GM12878 (cell line): Measurements from ENCODE around the gene MAPKAPK2. TPM values are rescaled to one million over a fixed set of nuclear protein-coding genes. Genes with fewer than 3 reads are reported as not detected.

Experiments used
- ATAC-seq: fragments of 200-7000 bp; cut with Tn5 transposase; 3 replicates; pipeline ENCODE4 v1.9.1; 2020; ENCODE audit warnings: mild to moderate bottlenecking, moderate library complexity
- BruUV-seq: library from RNA; stranded (reverse); fragments of 400-500 nt; replicated peaks from 2 replicates; lab custom pipeline; 2021; lab: Mats Ljungman, UMichigan
- CTCF ChIA-PET: fragments of 300-600 bp; sonication (Branson Sonifier 250); formaldehyde crosslinking; extraction: SDS; loops from one replicate; lab custom pipeline; 2021; ENCODE audit warnings: inconsistent platforms; lab: Yijun Ruan, JAX
- POLR2A ChIA-PET: fragments of 350-600 bp; formaldehyde crosslinking; extraction: SDS; loops from one replicate; lab custom pipeline; 2021; ENCODE audit warnings: inconsistent platforms; lab: Charles Lee
- RAD21 ChIA-PET: fragments of 300-600 bp; sonication (Branson Sonifier 250); formaldehyde crosslinking; loops from one replicate; lab custom pipeline; 2023; ENCODE audit warnings: antibody characterized with exemption; ENCODE audit not compliant: unreplicated experiment; lab: Charles Lee
- SMC1A ChIA-PET: fragments of 300-600 bp; sonication (Branson Sonifier 250); formaldehyde crosslinking; loops from one replicate; lab custom pipeline; 2023; ENCODE audit not compliant: unreplicated experiment, uncharacterized antibody; lab: Charles Lee
- DNase-seq: peaks from one replicate; pipeline ENCODE4 v3.0.0-alpha.2; 2011; ENCODE audit warnings: low read depth, low spot score
- FAIRE-seq: peaks from 3 replicates; lab custom pipeline; 2011; peaks lifted over from hg19 to GRCh38; lab: Jason Lieb, UNC
- H2AFZ ChIP-seq: 2 replicates; pipeline ENCODE4 v1.6.0; 2011; ENCODE audit warnings: low read depth, low read length, control low read depth; ENCODE audit not compliant: control insufficient read depth
- H3K27ac ChIP-seq: 2 replicates; pipeline ENCODE4 v1.5.1; 2011; ENCODE audit warnings: control low read depth; ENCODE audit not compliant: control insufficient read depth, insufficient read depth
- H3K27me3 ChIP-seq, 2 experiments: replicated peaks in 1 of 2; 2 replicates each; pipeline versions ENCODE4 v1.6.0 to v1.6.1; 2011; ENCODE audit warnings: low read length in 1 of 2; ENCODE audit not compliant: control insufficient read depth in 2 of 2, insufficient read depth in 2 of 2
- H3K36me3 ChIP-seq, 2 experiments: 2 replicates each; pipeline ENCODE4 v1.5.1; 2011; ENCODE audit warnings: low read length in 1 of 2; ENCODE audit not compliant: control insufficient read depth in 2 of 2, insufficient read depth in 2 of 2
- H3K4me1 ChIP-seq: 2 replicates; pipeline ENCODE4 v1.6.1; 2011; ENCODE audit warnings: mild to moderate bottlenecking, low read length, moderate library complexity, mixed read lengths; ENCODE audit not compliant: control insufficient read depth, insufficient read depth
- H3K4me2 ChIP-seq: 2 replicates; pipeline ENCODE4 v1.6.0; 2011; ENCODE audit warnings: control low read depth; ENCODE audit not compliant: control insufficient read depth, insufficient read depth
- H3K4me3 ChIP-seq: fragments of 200-600 bp; sonication (generic); 2 replicates; pipeline ENCODE4 v1.5.1; 2016
- H3K79me2 ChIP-seq: 2 replicates; pipeline ENCODE4 v1.6.0; 2011; ENCODE audit warnings: low read length; ENCODE audit not compliant: control insufficient read depth, insufficient read depth
- H3K9ac ChIP-seq: 2 replicates; pipeline ENCODE4 v1.8.0; 2011; ENCODE audit warnings: low read length, control low read depth, mixed read lengths; ENCODE audit not compliant: control insufficient read depth, insufficient read depth
- H3K9me3 ChIP-seq: replicated peaks from 3 replicates; pipeline ENCODE4 v1.5.1; 2011; ENCODE audit warnings: mild to moderate bottlenecking, low read length; ENCODE audit not compliant: control insufficient read depth, insufficient read depth
- H4K20me1 ChIP-seq: 2 replicates; pipeline ENCODE4 v1.6.0; 2011; ENCODE audit not compliant: control insufficient read depth, insufficient read depth
- ATF2 ChIP-seq: IDR thresholded peaks from 2 replicates; pipeline ENCODE4 v1.6.1; 2012; ENCODE audit warnings: low read length, inconsistent platforms
- CEBPZ ChIP-seq: fragments of 150-350 bp; IDR thresholded peaks from 2 replicates; pipeline ENCODE4 v1.6.1; 2016; ENCODE audit warnings: low read depth, low read length
- CHD1 ChIP-seq: IDR thresholded peaks from 2 replicates; pipeline ENCODE4 v1.6.1; 2012; ENCODE audit warnings: low read depth, low read length, improper control_type of control experiment
- CHD4 ChIP-seq: fragments of 200-600 bp; sonication (generic); IDR thresholded peaks from 2 replicates; pipeline ENCODE4 v1.6.1; 2016; ENCODE audit warnings: mild to moderate bottlenecking
- EZH2 ChIP-seq: IDR thresholded peaks from 2 replicates; pipeline ENCODE4 v1.6.1; 2012; ENCODE audit warnings: low read depth, mild to moderate bottlenecking, control low read depth, inconsistent platforms, low read length, borderline replicate concordance; ENCODE audit not compliant: control insufficient read depth
- NR2F1 ChIP-seq: fragments of 450-650 bp; conservative IDR thresholded peaks from 2 replicates; pipeline ENCODE4 v1.6.1; 2017; ENCODE audit warnings: mild to moderate bottlenecking
- PKNOX1 ChIP-seq: fragments of 450-650 bp; IDR thresholded peaks from 2 replicates; pipeline ENCODE4 v1.6.1; 2016; ENCODE audit warnings: mild to moderate bottlenecking
- POU2F2 ChIP-seq: IDR thresholded peaks from 3 replicates; pipeline ENCODE4 v1.6.1; 2011; ENCODE audit warnings: low read depth, mild to moderate bottlenecking, low read length, borderline replicate concordance
- RBBP5 ChIP-seq: fragments of 200-600 bp; sonication (generic); conservative IDR thresholded peaks from 2 replicates; pipeline ENCODE4 v1.6.1; 2016
- YY1 ChIP-seq: IDR thresholded peaks from 2 replicates; pipeline ENCODE4 v1.6.1; 2011; ENCODE audit warnings: low read depth, mild to moderate bottlenecking, low read length
- ZBTB40 ChIP-seq: fragments of 450-650 bp; IDR thresholded peaks from 2 replicates; pipeline ENCODE4 v1.6.1; 2016; ENCODE audit warnings: mild to moderate bottlenecking, moderate library complexity, borderline replicate concordance
- ZNF207 ChIP-seq: fragments of 450-650 bp; IDR thresholded peaks from 2 replicates; pipeline ENCODE4 v1.6.1; 2014; ENCODE audit warnings: antibody characterized with exemption, mild to moderate bottlenecking, borderline replicate concordance
- ZNF217 ChIP-seq: fragments of 450-650 bp; IDR thresholded peaks from 2 replicates; pipeline ENCODE4 v1.6.1; 2017; ENCODE audit warnings: antibody characterized with exemption, mild to moderate bottlenecking
- WGBS: methylation state at CpG from one replicate; pipeline ENCODE4 v1.1.6; 2016; ENCODE audit warnings: low lambda C conversion rate; ENCODE audit not compliant: insufficient replicate concordance, insufficient coverage; ENCODE audit errors: missing lambda C conversion rate; 5-methylcytosine and 5-hydroxymethylcytosine counted together
- in situ Hi-C: fragments of 300-500 bp; cut with MboI; formaldehyde crosslinking; loops from 9 replicates; pipeline ENCODE4 v1.14.3; 2018; ENCODE audit warnings: mixed read lengths
- intact Hi-C: fragments of 100-400 bp; cut with micrococcal nuclease; formaldehyde crosslinking; loops from one replicate; pipeline ENCODE4 v1.14.2; 2022; ENCODE audit not compliant: unreplicated experiment
- polyA plus RNA-seq, 11 experiments: library from polyadenylated mRNA; depleted of rRNA in 4 of 11; unstranded in 6 of 11; stranded (reverse) in 5 of 11; fragments of >200 nt; fragmentation: Nextera tagmentation in 4 of 11; fragmentation: Illumina TruSeq in 1 of 11; extraction: Ambion mirVana in 4 of 11; extraction: Trizol in 1 of 11; gene quantifications; 1 replicate in 1 of 11; 2 replicates in 10 of 11; pipeline versions ENCODE4 v1.2.1 to v1.2.3, GENCODE V29; 2011 to 2016; ENCODE audit warnings: inconsistent platforms in 2 of 11, missing spikeins in 2 of 11, low read depth in 1 of 11
- total RNA-seq, 4 experiments: library from RNA; depleted of rRNA in 3 of 4; stranded (reverse); fragments of >200 nt in 3 of 4; fragmentation: Illumina TruSeq in 1 of 4; extraction: Trizol in 1 of 4; gene quantifications; 2 replicates each; pipeline versions ENCODE4 v1.2.1 to v1.2.3, GENCODE V29; 2013 to 2021

Gene MAPKAPK2
- total and polyA plus RNA-seq, 10 of the 15 experiments (the other 5 are each of a cell fraction or from before 2014, with no cell fraction given): 0.72 to 92.2 (median 49.3) TPM

GRCh38 chr1:206666954-206667665, 17.6 kb upstream of the MAPKAPK2 start:
- Histone ChIP-seq H3K4me2 (no peak overlapping the region), H2AFZ (no peak overlapping the region), H3K79me2 (no peaks in the 10 kb centered on the region), H3K27ac (no peak overlapping the region), H3K9me3 (no peaks in the 10 kb centered on the region), H3K9ac (no peak overlapping the region), H3K27me3 (no peaks in the 10 kb centered on the region), H3K36me3 (no peaks in the 10 kb centered on the region), H3K4me1 (peaks cover 12% of the 10 kb centered on the region), H3K4me3 (no peak overlapping the region), H4K20me1 (no peaks in the 10 kb centered on the region)
- no peak for DNase-seq
- ChIA-PET POLR2A (interaction anchor here (1.0 to 6.4 kb wide), 4 partner anchors 9 to 34 kb away, joined by 4 to 92 read pairs (median 4); partner anchors contain the start of gene DYRK3), SMC1A (interaction anchor here (0.7 to 14.7 kb wide), 17 partner anchors 8 to 205 kb away, joined by 3 to 301 read pairs (median 4); partner anchors contain the start of gene DYRK3), CTCF (interaction anchor here (0.6 to 28.3 kb wide), 15 partner anchors 7 to 245 kb away, joined by 3 to 1150 read pairs (median 7); partner anchors contain the start of genes DYRK3 and EIF2D), RAD21 (interaction anchor here (0.6 to 6.8 kb wide), 11 partner anchors 9 to 315 kb away, joined by 3 to 138 read pairs (median 4); partner anchors contain the start of gene DYRK3)
- no peak for FAIRE-seq
- BruUV-seq: no TSS peak
- in situ Hi-C loops: no loop called here
- intact Hi-C loops: no loop called here
- no peak for ATAC-seq
- WGBS: 57% methylated on average over 5 of the region's 5 CpGs
- no peak for TF ChIP-seq EZH2
- TF ChIP-seq CHD4: no peak
- no peak for TF ChIP-seq ATF2
- no peak for TF ChIP-seq CHD1
- TF ChIP-seq CEBPZ: no peak
- no peak for TF ChIP-seq YY1
- no peak for TF ChIP-seq PKNOX1
- TF ChIP-seq RBBP5: no peak
- TF ChIP-seq NR2F1: no peak
- no peak for TF ChIP-seq POU2F2
- no peak for TF ChIP-seq ZNF217
- no peak for TF ChIP-seq ZBTB40
- TF ChIP-seq ZNF207: no peak
